GM12878 (cell line): ENCODE results near the gene STX8. TPM values are rescaled to one million over a fixed set of nuclear protein-coding genes. Genes with fewer than 3 reads are reported as not detected.

Source experiments
- CBX3 ChIP-seq: fragments of 200-600 bp; sonication (generic); IDR thresholded peaks from 2 replicates; pipeline ENCODE4 v1.6.1; 2016; ENCODE audit warnings: low read depth, borderline replicate concordance
- CREB1 ChIP-seq: IDR thresholded peaks from 2 replicates; pipeline ENCODE4 v1.6.1; 2012; ENCODE audit warnings: low read depth, mild to moderate bottlenecking, inconsistent platforms
- CUX1 ChIP-seq: IDR thresholded peaks from 2 replicates; pipeline ENCODE4 v1.6.1; 2012; ENCODE audit warnings: improper control_type of control experiment, low read depth, low read length; ENCODE audit not compliant: insufficient replicate concordance
- EZH2 ChIP-seq: IDR thresholded peaks from 2 replicates; pipeline ENCODE4 v1.6.1; 2012; ENCODE audit warnings: low read depth, mild to moderate bottlenecking, control low read depth, inconsistent platforms, low read length, borderline replicate concordance; ENCODE audit not compliant: control insufficient read depth
- IRF4 ChIP-seq: IDR thresholded peaks from 2 replicates; pipeline ENCODE4 v1.6.1; 2011; ENCODE audit warnings: low read depth, low read length
- MEF2A ChIP-seq: IDR thresholded peaks from 2 replicates; pipeline ENCODE4 v1.6.1; 2011; ENCODE audit warnings: low read depth, mild to moderate bottlenecking, low read length, moderate library complexity; ENCODE audit not compliant: insufficient read depth
- NBN ChIP-seq: fragments of 450-650 bp; IDR thresholded peaks from 2 replicates; pipeline ENCODE4 v1.6.1; 2016
- POLR2AphosphoS5 ChIP-seq: IDR thresholded peaks from 2 replicates; pipeline ENCODE4 v1.6.1; 2011; ENCODE audit warnings: mild to moderate bottlenecking, low read length, inconsistent platforms
- PRDM15 ChIP-seq: fragments of 450-650 bp; formaldehyde crosslinking; IDR thresholded peaks from 2 replicates; pipeline ENCODE4 v1.4.0; 2020; ENCODE audit warnings: mild to moderate bottlenecking, moderate library complexity
- RELA ChIP-seq: fragments of 450-650 bp; IDR thresholded peaks from 2 replicates; pipeline ENCODE4 v1.8.0; 2014; ENCODE audit warnings: borderline replicate concordance; ENCODE audit not compliant: partially characterized antibody
- SMC3 ChIP-seq: IDR thresholded peaks from 2 replicates; pipeline ENCODE4 v1.6.1; 2011; ENCODE audit warnings: low read length, improper control_type of control experiment, borderline replicate concordance
- SP1 ChIP-seq: IDR thresholded peaks from one replicate; pipeline ENCODE4 v1.6.1; 2011; ENCODE audit warnings: low read depth, low read length
- STAT1 ChIP-seq: fragments of 450-650 bp; conservative IDR thresholded peaks from 2 replicates; pipeline ENCODE4 v1.6.1; 2014; ENCODE audit warnings: antibody characterized with exemption, mild to moderate bottlenecking
- TAF1 ChIP-seq: IDR thresholded peaks from 2 replicates; pipeline ENCODE4 v1.6.1; 2011; ENCODE audit warnings: mild to moderate bottlenecking, low read depth, low read length, borderline replicate concordance
- TBL1XR1 ChIP-seq: IDR thresholded peaks from 2 replicates; pipeline ENCODE4 v1.6.1; 2012; ENCODE audit warnings: low read depth, low read length, improper control_type of control experiment
- USF1 ChIP-seq: IDR thresholded peaks from 2 replicates; pipeline ENCODE4 v1.6.1; 2011; ENCODE audit warnings: borderline replicate concordance, low read depth, mild to moderate bottlenecking, moderate library complexity, mixed read lengths, low read length; ENCODE audit not compliant: insufficient read depth; ENCODE audit errors: extremely low read length
- polyA plus RNA-seq, 11 experiments: library from polyadenylated mRNA; depleted of rRNA in 4 of 11; unstranded in 6 of 11; stranded (reverse) in 5 of 11; fragments of >200 nt; fragmentation: Nextera tagmentation in 4 of 11; fragmentation: Illumina TruSeq in 1 of 11; extraction: Ambion mirVana in 4 of 11; extraction: Trizol in 1 of 11; gene quantifications; 1 replicate in 1 of 11; 2 replicates in 10 of 11; pipeline versions ENCODE4 v1.2.1 to v1.2.3, GENCODE V29; 2011 to 2016; ENCODE audit warnings: inconsistent platforms in 2 of 11, missing spikeins in 2 of 11, low read depth in 1 of 11
- total RNA-seq, 4 experiments: library from RNA; depleted of rRNA in 3 of 4; stranded (reverse); fragments of >200 nt in 3 of 4; fragmentation: Illumina TruSeq in 1 of 4; extraction: Trizol in 1 of 4; gene quantifications; 2 replicates each; pipeline versions ENCODE4 v1.2.1 to v1.2.3, GENCODE V29; 2013 to 2021
- TF ChIP-seq, protein P1 (sequence below): fragments of 450-650 bp; IDR thresholded peaks from 2 replicates; pipeline ENCODE4 v1.6.1; 2017; ENCODE audit warnings: mild to moderate bottlenecking, low read depth, inconsistent platforms; ENCODE audit not compliant: poor library complexity, severe bottlenecking

The STX8 gene
- total and polyA plus RNA-seq, 10 of the 15 experiments (the other 5 are each of a cell fraction or from before 2014, with no cell fraction given) = 47.9 to 151 (median 72.9) TPM

DNA sequence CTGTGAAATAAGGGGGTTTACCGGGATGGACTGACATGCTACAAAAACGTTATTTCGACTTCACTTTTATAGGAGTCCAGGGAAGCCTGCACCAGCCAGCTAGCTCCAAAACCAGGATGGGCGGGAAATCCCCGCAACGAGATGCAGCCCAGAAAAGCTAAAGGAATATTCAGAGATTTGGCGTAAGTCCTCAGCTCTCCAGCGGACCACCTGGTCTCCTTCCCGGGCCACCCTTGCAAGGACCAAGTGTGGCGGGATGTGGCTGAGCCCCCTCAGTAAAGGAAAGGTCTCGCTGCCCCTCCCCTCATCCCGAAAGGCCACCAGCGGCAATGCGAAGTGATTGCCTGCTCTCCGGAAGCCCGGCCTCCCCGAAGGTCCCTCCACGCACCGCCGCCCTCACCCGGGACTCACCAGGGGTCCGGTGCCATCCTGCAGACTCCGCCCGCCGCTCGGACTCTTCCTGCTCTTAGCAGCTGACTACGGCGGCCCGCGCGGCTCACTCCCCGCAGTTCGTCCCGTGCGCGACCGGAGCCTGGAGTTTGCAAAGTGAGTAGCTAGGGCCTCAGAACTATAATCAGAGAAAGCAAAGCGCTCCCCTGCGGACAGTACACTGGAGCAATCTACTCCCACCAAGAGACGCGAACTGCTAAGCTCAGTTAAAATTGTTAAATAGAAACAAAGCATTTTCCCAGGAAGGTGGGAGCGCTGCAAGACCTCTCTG is at the start of gene STX8 (continued):
- TF ChIP-seq TBL1XR1 = no peak
- TF ChIP-seq EZH2 = no peak
- TF ChIP-seq SMC3 = no peak
- TF ChIP-seq CBX3 = no peak
- TF ChIP-seq RELA = no peak
- peak; percentile 64 for TF ChIP-seq USF1
- peak; percentile 17 for TF ChIP-seq SP1
- TF ChIP-seq CUX1 = no peak
- TF ChIP-seq CREB1 = peak; percentile 16; the same call in 1 of the 2 replicates
- no peak for TF ChIP-seq MEF2A
- peak; percentile 58; the same call in 1 of the 2 replicates for TF ChIP-seq POLR2AphosphoS5
- TF ChIP-seq TAF1 = peak; percentile 64; the same call in 1 of the 2 replicates
- TF ChIP-seq PRDM15 (CRISPR knock-in tag) = no peak
- no peak for TF ChIP-seq IRF4
- TF ChIP-seq STAT1 = no peak
- 0 out of 2 replicates have a peak, but pooled peaks have one; percentile 32 for TF ChIP-seq NBN
- TF ChIP-seq, protein P1, sequence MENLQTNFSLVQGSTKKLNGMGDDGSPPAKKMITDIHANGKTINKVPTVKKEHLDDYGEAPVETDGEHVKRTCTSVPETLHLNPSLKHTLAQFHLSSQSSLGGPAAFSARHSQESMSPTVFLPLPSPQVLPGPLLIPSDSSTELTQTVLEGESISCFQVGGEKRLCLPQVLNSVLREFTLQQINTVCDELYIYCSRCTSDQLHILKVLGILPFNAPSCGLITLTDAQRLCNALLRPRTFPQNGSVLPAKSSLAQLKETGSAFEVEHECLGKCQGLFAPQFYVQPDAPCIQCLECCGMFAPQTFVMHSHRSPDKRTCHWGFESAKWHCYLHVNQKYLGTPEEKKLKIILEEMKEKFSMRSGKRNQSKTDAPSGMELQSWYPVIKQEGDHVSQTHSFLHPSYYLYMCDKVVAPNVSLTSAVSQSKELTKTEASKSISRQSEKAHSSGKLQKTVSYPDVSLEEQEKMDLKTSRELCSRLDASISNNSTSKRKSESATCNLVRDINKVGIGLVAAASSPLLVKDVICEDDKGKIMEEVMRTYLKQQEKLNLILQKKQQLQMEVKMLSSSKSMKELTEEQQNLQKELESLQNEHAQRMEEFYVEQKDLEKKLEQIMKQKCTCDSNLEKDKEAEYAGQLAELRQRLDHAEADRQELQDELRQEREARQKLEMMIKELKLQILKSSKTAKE = no peak
